ENCODE data around the gene CD38. TPM values are rescaled to one million over a fixed set of nuclear protein-coding genes. Genes with fewer than 3 reads are reported as not detected.

Gene CD38
- polyA plus RNA-seq, 1 donor from 2014 or later: 0.21 TPM

DNA sequence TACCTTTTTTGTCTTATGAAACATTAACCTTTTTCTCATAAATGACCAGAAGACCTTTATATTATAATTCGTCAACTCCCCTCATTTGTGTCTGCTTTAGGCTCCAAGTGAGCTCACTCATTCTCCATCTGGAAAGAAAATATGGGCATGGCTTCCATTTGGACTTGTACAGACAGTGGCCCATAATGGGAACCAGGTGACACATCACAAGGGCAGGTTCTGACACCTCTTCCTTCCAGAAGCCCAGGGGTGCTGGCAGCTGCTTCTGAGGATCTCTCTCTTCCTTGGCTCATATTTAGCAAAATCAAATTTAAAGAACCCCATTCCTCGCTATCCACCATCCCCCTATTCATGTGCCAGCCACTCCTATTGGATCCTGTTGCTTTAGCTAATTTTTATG, 69.6 kb downstream of the CD38 start:
- H3K79me2 ChIP-seq (replicated peaks; ENCODE audit: insufficient read depth, low read length): no peaks in the 10 kb centered on the region
- no peak overlapping the region for H3K9ac ChIP-seq (ENCODE audit: low read length)
- H3K4me2 ChIP-seq (ENCODE audit: low read length): no peak overlapping the region
- no peak overlapping the region for H2AFZ ChIP-seq (ENCODE audit: low read depth, low read length)
- H3K4me3 ChIP-seq (ENCODE audit: low read length): no peak overlapping the region
- no peak overlapping the region for H3K27ac ChIP-seq (ENCODE audit: low read length)
- H3K9me3 ChIP-seq (ENCODE audit: low read length): no peaks in the 10 kb centered on the region
- H3K9me2 ChIP-seq (ENCODE audit: insufficient read depth, low read length): no peaks in the 10 kb centered on the region
- no peaks in the 10 kb centered on the region for H3K27me3 ChIP-seq (ENCODE audit: insufficient read depth, low read depth, low read length)
- no peaks in the 10 kb centered on the region for H3K36me3 ChIP-seq (ENCODE audit: insufficient read depth, low read length)
- no peak for TF ChIP-seq EP300 (conservative IDR thresholded peaks at IDR 0.05; ENCODE audit: poor library complexity, severe bottlenecking)
- no peak for TF ChIP-seq SMC3 (conservative IDR thresholded peaks at IDR 0.05; ENCODE audit: poor library complexity)
- no peak for TF ChIP-seq TAF1 (IDR thresholded peaks at IDR 0.05; ENCODE audit: low read depth)
- no peak for TF ChIP-seq CTCF (IDR thresholded peaks at IDR 0.05; ENCODE audit: poor library complexity, severe bottlenecking)
- no peak for TF ChIP-seq RAD21 (conservative IDR thresholded peaks at IDR 0.05)
- TF ChIP-seq POLR2AphosphoS5 (IDR thresholded peaks at IDR 0.05): no peak
- no peaks in the 10 kb centered on the region for H3F3A ChIP-seq (ENCODE audit: insufficient read depth, low read length, poor library complexity, severe bottlenecking)
- no peaks in the 10 kb centered on the region for H4K20me1 ChIP-seq (ENCODE audit: insufficient read depth)

DNA sequence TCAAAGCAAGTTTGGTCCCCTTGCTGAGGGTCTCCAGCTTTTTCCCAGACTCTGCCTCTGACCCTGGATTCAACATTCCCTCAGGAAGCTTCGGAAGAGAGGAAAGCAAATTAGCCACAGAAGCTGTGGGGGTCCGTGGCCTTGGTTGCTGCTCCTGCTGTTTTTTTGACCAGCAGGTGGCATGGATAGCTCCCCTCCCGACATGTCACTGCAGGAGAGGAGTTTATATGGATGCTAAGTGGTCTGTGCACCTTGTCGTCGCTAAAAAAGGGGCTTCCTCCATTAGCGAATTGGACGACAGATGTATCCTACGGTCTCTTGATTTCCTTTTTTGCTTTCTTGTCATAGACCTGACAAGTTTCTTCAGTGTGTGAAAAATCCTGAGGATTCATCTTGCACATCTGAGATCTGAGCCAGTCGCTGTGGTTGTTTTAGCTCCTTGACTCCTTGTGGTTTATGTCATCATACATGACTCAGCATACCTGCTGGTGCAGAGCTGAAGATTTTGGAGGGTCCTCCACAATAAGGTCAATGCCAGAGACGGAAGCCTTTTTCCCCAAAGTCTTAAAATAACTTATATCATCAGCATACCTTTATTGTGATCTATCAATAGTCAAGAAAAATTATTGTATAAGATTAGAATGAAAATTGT, 70.2 kb downstream of the CD38 start:
- no peaks in the 10 kb centered on the region for H3K79me2 ChIP-seq (replicated peaks; ENCODE audit: insufficient read depth, low read length)
- H3F3A ChIP-seq (ENCODE audit: insufficient read depth, low read length, poor library complexity, severe bottlenecking): no peaks in the 10 kb centered on the region
- no peak overlapping the region for H2AFZ ChIP-seq (ENCODE audit: low read depth, low read length)
- no peaks in the 10 kb centered on the region for H4K20me1 ChIP-seq (ENCODE audit: insufficient read depth)
- H3K9me3 ChIP-seq (ENCODE audit: low read length): no peaks in the 10 kb centered on the region
- H3K4me2 ChIP-seq (ENCODE audit: low read length): no peak overlapping the region
- no peak overlapping the region for H3K27ac ChIP-seq (ENCODE audit: low read length)
- no peak overlapping the region for H3K9ac ChIP-seq (ENCODE audit: low read length)
- H3K36me3 ChIP-seq (ENCODE audit: insufficient read depth, low read length): no peaks in the 10 kb centered on the region
- TF ChIP-seq CTCF (IDR thresholded peaks at IDR 0.05; ENCODE audit: poor library complexity, severe bottlenecking) (no peak), RAD21 (conservative IDR thresholded peaks at IDR 0.05) (no peak)
- no peak overlapping the region for H3K4me3 ChIP-seq (ENCODE audit: low read length)
- no peaks in the 10 kb centered on the region for H3K27me3 ChIP-seq (ENCODE audit: insufficient read depth, low read depth, low read length)
- H3K9me2 ChIP-seq (ENCODE audit: insufficient read depth, low read length): no peaks in the 10 kb centered on the region

- no peak overlapping the region for H3K27ac ChIP-seq (ENCODE audit: low read length)
- H3K4me3 ChIP-seq (ENCODE audit: low read length): no peak overlapping the region
- H3K79me2 ChIP-seq (replicated peaks; ENCODE audit: insufficient read depth, low read length): no peaks in the 10 kb centered on the region
- no peaks in the 10 kb centered on the region for H3K9me3 ChIP-seq (ENCODE audit: low read length)
- no peak overlapping the region for H3K9ac ChIP-seq (ENCODE audit: low read length)
- TF ChIP-seq CTCF (IDR thresholded peaks at IDR 0.05; ENCODE audit: poor library complexity, severe bottlenecking): no peak
- TF ChIP-seq MXI1 (conservative IDR thresholded peaks at IDR 0.05; ENCODE audit: poor library complexity, severe bottlenecking): no peak
- TF ChIP-seq EP300 (conservative IDR thresholded peaks at IDR 0.05; ENCODE audit: poor library complexity, severe bottlenecking): no peak
- H2AFZ ChIP-seq (ENCODE audit: low read depth, low read length): no peak overlapping the region
- H3K4me2 ChIP-seq (ENCODE audit: low read length): no peak overlapping the region
- H3K36me3 ChIP-seq (ENCODE audit: insufficient read depth, low read length): no peaks in the 10 kb centered on the region
- no peaks in the 10 kb centered on the region for H4K20me1 ChIP-seq (ENCODE audit: insufficient read depth)
- H3K9me2 ChIP-seq (ENCODE audit: insufficient read depth, low read length): no peaks in the 10 kb centered on the region
- no peaks in the 10 kb centered on the region for H3F3A ChIP-seq (ENCODE audit: insufficient read depth, low read length, poor library complexity, severe bottlenecking)
- no peaks in the 10 kb centered on the region for H3K27me3 ChIP-seq (ENCODE audit: insufficient read depth, low read depth, low read length)
Observed at GRCh38 chr4:15851969-15852368, 73.8 kb downstream of the CD38 start.

Data from neural cell (in vitro differentiated cells).